K562 (cell line): ENCODE measurements around the gene VSIG10L. TPM values are rescaled to one million over a fixed set of nuclear protein-coding genes. Genes with fewer than 3 reads are reported as not detected.

Experiments used
- EGR1 ChIP-seq: fragments of 450-650 bp; conservative IDR thresholded peaks from 2 replicates; pipeline ENCODE4 v1.6.1; 2017; ENCODE audit warnings: mild to moderate bottlenecking
- ESRRA ChIP-seq: fragments of 450-650 bp; IDR thresholded peaks from 2 replicates; pipeline ENCODE4 v1.6.1; 2014; ENCODE audit warnings: low read depth, mild to moderate bottlenecking, moderate library complexity, borderline replicate concordance
- FOSL1 ChIP-seq: fragments of 200-800 bp; sonication (Bioruptor generic); conservative IDR thresholded peaks from 2 replicates; pipeline ENCODE4 v1.6.1; 2016; ENCODE audit warnings: missing genetic modification characterization, missing compliant biosample characterization
- MAZ ChIP-seq, 2 experiments: fragments of 450-650 bp in 1 of 2; sonication (generic) in 1 of 2; formaldehyde crosslinking; IDR thresholded peaks in 1 of 2; conservative IDR thresholded peaks in 1 of 2; 2 replicates each; pipeline versions ENCODE4 v1.4.0 to v1.5.0; 2020; ENCODE audit warnings: mild to moderate bottlenecking in 1 of 2, missing genetic modification reagents in 1 of 2
- MTF1 ChIP-seq: fragments of 250-450 bp; sonication (Bioruptor Pico); IDR thresholded peaks from 2 replicates; pipeline ENCODE4 v1.9.0; 2021; ENCODE audit warnings: moderate library complexity, mild to moderate bottlenecking, inconsistent platforms, borderline replicate concordance
- NFE2L1 ChIP-seq: fragments of 450-650 bp; IDR thresholded peaks from 2 replicates; pipeline ENCODE4 v1.6.1; 2016; ENCODE audit warnings: missing genetic modification characterization, low read depth, mild to moderate bottlenecking, missing compliant biosample characterization, moderate library complexity, borderline replicate concordance
- NONO ChIP-seq, 2 experiments: fragments of 200-400 bp in 1 of 2; fragments of 450-650 bp in 1 of 2; formaldehyde crosslinking in 1 of 2; IDR thresholded peaks; 2 replicates each; pipeline ENCODE4 v1.6.1; 2017; ENCODE audit warnings: low read depth in 2 of 2, mild to moderate bottlenecking in 2 of 2, moderate library complexity in 2 of 2, low read length in 1 of 2
- PYGO2 ChIP-seq: fragments of 450-650 bp; IDR thresholded peaks from 2 replicates; pipeline ENCODE4 v1.6.1; 2016; ENCODE audit warnings: mild to moderate bottlenecking, missing genetic modification characterization, moderate library complexity, missing compliant biosample characterization
- TCF3 ChIP-seq: sonication (generic); formaldehyde crosslinking; IDR thresholded peaks from 2 replicates; pipeline ENCODE4 v1.4.0; 2020; ENCODE audit warnings: mild to moderate bottlenecking, missing genetic modification reagents
- ZNF197 ChIP-seq: fragments of 200-800 bp; sonication (Bioruptor generic); IDR thresholded peaks from 2 replicates; pipeline ENCODE4 v1.6.1; 2016; ENCODE audit warnings: low read depth, missing genetic modification characterization, missing compliant biosample characterization
- ZNF778 ChIP-seq: fragments of 450-650 bp; formaldehyde crosslinking; IDR thresholded peaks from 2 replicates; pipeline ENCODE4 v1.4.0; 2020; ENCODE audit warnings: mild to moderate bottlenecking, moderate library complexity
- polyA plus RNA-seq, 8 experiments: library from polyadenylated mRNA; depleted of rRNA in 4 of 8; stranded (reverse) in 5 of 8; unstranded in 3 of 8; fragments of >200 nt; fragmentation: Nextera tagmentation in 2 of 8; fragmentation: Illumina TruSeq in 1 of 8; extraction: Ambion mirVana in 2 of 8; extraction: Trizol in 1 of 8; gene quantifications; 2 replicates each; pipeline versions ENCODE4 v1.2.1 to v1.2.3, GENCODE V29; 2011 to 2014; ENCODE audit warnings: inconsistent platforms in 1 of 8, missing spikeins in 1 of 8
- total RNA-seq, 7 experiments: library from RNA; depleted of rRNA in 6 of 7; stranded (reverse); fragments of >200 nt in 6 of 7; fragmentation: Illumina TruSeq in 2 of 7; extraction: Trizol in 2 of 7; gene quantifications; 2 replicates each; pipeline versions ENCODE4 v1.2.1 to v1.2.3, GENCODE V29; 2011 to 2021; ENCODE audit warnings: low replicate concordance in 1 of 7
- TF ChIP-seq, protein P1 (sequence below), 2 experiments: fragments of 450-650 bp in 1 of 2; sonication (generic) in 1 of 2; formaldehyde crosslinking in 1 of 2; IDR thresholded peaks; 2 replicates each; pipeline versions ENCODE4 v1.7.1 to v1.9.0; 2016 to 2022; ENCODE audit warnings: inconsistent platforms in 1 of 2, mild to moderate bottlenecking in 1 of 2, missing genetic modification reagents in 1 of 2
- TF ChIP-seq, protein P2 (sequence below): sonication (generic); formaldehyde crosslinking; IDR thresholded peaks from 2 replicates; pipeline ENCODE4 v1.8.0; 2022; ENCODE audit warnings: mild to moderate bottlenecking, missing genetic modification reagents
- TF ChIP-seq, protein P3 (sequence below): fragments of 450-650 bp; IDR thresholded peaks from 2 replicates; pipeline ENCODE4 v1.6.1; 2014; ENCODE audit warnings: low read depth, mild to moderate bottlenecking, moderate library complexity, borderline replicate concordance

Gene VSIG10L
- total and polyA plus RNA-seq, 9 of the 15 experiments (the other 6 are each of a cell fraction or from before 2014, with no cell fraction given): 1.1 to 7.6 (median 2.2) TPM

DNA sequence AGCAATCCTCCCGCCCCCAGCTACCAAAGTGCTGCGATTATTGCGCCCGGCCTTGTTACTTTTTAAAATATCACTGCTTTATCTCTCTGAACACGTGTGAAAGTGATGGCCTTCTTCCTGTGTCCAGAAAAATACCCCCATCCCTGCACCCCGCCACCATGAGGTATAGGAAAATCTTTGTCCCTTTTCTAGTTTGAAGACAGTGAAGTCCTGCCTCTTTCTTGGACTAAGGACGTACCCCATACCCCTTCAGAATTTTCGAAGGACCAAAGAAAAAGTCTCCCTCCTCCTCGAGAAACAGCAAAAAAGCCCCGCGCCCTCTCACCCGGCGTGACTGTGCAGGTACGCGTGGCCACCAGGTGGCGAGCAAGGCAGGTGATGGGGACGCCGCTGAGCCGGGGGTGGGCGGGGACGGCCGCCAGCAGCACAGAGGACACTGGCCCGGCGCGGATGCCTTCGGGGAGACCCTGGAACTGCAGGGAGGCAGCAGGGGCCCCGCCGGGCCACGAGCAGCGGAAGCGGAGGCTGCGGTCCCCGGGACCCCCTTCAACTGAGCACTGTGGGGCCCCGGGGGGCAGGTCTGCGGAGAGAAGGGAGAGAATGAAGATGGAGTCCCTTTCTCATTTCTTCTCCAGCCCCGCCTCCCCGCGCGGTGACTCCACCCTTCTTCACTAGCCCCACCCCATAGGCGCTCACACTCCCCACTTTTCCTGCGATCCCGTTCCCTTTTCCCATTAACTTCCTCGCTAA is 3.2 kb downstream of the VSIG10L start (continued):
- TF ChIP-seq, protein P1, sequence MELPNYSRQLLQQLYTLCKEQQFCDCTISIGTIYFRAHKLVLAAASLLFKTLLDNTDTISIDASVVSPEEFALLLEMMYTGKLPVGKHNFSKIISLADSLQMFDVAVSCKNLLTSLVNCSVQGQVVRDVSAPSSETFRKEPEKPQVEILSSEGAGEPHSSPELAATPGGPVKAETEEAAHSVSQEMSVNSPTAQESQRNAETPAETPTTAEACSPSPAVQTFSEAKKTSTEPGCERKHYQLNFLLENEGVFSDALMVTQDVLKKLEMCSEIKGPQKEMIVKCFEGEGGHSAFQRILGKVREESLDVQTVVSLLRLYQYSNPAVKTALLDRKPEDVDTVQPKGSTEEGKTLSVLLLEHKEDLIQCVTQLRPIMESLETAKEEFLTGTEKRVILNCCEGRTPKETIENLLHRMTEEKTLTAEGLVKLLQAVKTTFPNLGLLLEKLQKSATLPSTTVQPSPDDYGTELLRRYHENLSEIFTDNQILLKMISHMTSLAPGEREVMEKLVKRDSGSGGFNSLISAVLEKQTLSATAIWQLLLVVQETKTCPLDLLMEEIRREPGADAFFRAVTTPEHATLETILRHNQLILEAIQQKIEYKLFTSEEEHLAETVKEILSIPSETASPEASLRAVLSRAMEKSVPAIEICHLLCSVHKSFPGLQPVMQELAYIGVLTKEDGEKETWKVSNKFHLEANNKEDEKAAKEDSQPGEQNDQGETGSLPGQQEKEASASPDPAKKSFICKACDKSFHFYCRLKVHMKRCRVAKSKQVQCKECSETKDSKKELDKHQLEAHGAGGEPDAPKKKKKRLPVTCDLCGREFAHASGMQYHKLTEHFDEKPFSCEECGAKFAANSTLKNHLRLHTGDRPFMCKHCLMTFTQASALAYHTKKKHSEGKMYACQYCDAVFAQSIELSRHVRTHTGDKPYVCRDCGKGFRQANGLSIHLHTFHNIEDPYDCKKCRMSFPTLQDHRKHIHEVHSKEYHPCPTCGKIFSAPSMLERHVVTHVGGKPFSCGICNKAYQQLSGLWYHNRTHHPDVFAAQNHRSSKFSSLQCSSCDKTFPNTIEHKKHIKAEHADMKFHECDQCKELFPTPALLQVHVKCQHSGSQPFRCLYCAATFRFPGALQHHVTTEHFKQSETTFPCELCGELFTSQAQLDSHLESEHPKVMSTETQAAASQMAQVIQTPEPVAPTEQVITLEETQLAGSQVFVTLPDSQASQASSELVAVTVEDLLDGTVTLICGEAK (IDR thresholded peaks at IDR 0.05): peak; percentile 31; the same call in 1 of the 2 replicates
- TF ChIP-seq, protein P1 (CRISPR knock-in tag; IDR thresholded peaks at IDR 0.05): no peak
- TF ChIP-seq FOSL1 (tag) (peak; percentile 33; the same call in 1 of the 2 replicates), ESRRA (no peak), ZNF197 (CRISPR knock-in tag) (no peak), MTF1 (CRISPR knock-in tag) (no peak), NFE2L1 (no peak), ZNF778 (CRISPR knock-in tag) (no peak), EGR1 (peak; percentile 59), MAZ (CRISPR knock-in tag; conservative IDR thresholded peaks at IDR 0.05 in 1 of 2, IDR thresholded peaks at IDR 0.05 in 1 of 2) (peak; percentile 11 to 90; a peak in 2 of 4 replicates), TCF3 (peak; percentile 44; the same call in 1 of the 2 replicates), PYGO2 (tag) (no peak), NONO (IDR thresholded peaks at IDR 0.05; ENCODE audit: low read depth in 2 of 2, low read length in 1 of 2) (no peak)
- TF ChIP-seq, protein P2, sequence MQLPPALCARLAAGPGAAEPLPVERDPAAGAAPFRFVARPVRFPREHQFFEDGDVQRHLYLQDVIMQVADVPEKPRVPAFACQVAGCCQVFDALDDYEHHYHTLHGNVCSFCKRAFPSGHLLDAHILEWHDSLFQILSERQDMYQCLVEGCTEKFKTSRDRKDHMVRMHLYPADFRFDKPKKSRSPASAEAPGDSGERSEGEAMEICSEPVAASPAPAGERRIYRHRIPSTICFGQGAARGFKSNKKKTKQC (CRISPR knock-in tag): 0 out of 2 replicates have a peak, but pooled peaks have one; percentile 9
- TF ChIP-seq, protein P3, sequence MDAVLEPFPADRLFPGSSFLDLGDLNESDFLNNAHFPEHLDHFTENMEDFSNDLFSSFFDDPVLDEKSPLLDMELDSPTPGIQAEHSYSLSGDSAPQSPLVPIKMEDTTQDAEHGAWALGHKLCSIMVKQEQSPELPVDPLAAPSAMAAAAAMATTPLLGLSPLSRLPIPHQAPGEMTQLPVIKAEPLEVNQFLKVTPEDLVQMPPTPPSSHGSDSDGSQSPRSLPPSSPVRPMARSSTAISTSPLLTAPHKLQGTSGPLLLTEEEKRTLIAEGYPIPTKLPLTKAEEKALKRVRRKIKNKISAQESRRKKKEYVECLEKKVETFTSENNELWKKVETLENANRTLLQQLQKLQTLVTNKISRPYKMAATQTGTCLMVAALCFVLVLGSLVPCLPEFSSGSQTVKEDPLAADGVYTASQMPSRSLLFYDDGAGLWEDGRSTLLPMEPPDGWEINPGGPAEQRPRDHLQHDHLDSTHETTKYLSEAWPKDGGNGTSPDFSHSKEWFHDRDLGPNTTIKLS: peak; percentile 79
